HepG2 (cell line): Measurements from ENCODE around the gene CPPED1. TPM values are rescaled to one million over a fixed set of nuclear protein-coding genes. Genes with fewer than 3 reads are reported as not detected.

Experiments used
- ARID2 ChIP-seq: sonication (generic); formaldehyde crosslinking; IDR thresholded peaks from 2 replicates; pipeline ENCODE4 v1.8.1; 2022; ENCODE audit warnings: mild to moderate bottlenecking, missing genetic modification reagents, borderline replicate concordance
- ELK4 ChIP-seq: sonication (generic); formaldehyde crosslinking; IDR thresholded peaks from 2 replicates; pipeline ENCODE4 v1.9.0; 2021; ENCODE audit warnings: missing genetic modification reagents, borderline replicate concordance
- FOXO4 ChIP-seq: sonication (generic); formaldehyde crosslinking; conservative IDR thresholded peaks from 2 replicates; pipeline ENCODE4 v1.8.1; 2023; ENCODE audit warnings: missing genetic modification reagents
- GABPB1 ChIP-seq: IDR thresholded peaks from 2 replicates; pipeline ENCODE4 v1.6.1; 2016; ENCODE audit warnings: mild to moderate bottlenecking, missing genetic modification reagents, moderate library complexity, missing compliant biosample characterization
- HES4 ChIP-seq: sonication (generic); formaldehyde crosslinking; IDR thresholded peaks from 2 replicates; pipeline ENCODE4 v1.9.0; 2021; ENCODE audit warnings: mild to moderate bottlenecking, missing genetic modification reagents, borderline replicate concordance
- PAX8 ChIP-seq: sonication (generic); formaldehyde crosslinking; IDR thresholded peaks from 2 replicates; pipeline ENCODE4 v1.8.0; 2022; ENCODE audit warnings: mild to moderate bottlenecking, missing genetic modification reagents, borderline replicate concordance
- PRMT3 ChIP-seq: sonication (generic); formaldehyde crosslinking; IDR thresholded peaks from 2 replicates; pipeline ENCODE4 v1.8.1; 2022; ENCODE audit warnings: low read depth, mild to moderate bottlenecking, moderate library complexity, missing genetic modification reagents, borderline replicate concordance
- RBFOX2 ChIP-seq: fragments of 200-400 bp; formaldehyde crosslinking; IDR thresholded peaks from 2 replicates; pipeline ENCODE4 v1.6.1; 2017; ENCODE audit warnings: low read depth, mild to moderate bottlenecking, low read length
- ZMYM2 ChIP-seq: sonication (generic); formaldehyde crosslinking; IDR thresholded peaks from 2 replicates; pipeline ENCODE4 v1.8.0; 2022; ENCODE audit warnings: mild to moderate bottlenecking, missing genetic modification reagents
- ZNF30 ChIP-seq: sonication (generic); formaldehyde crosslinking; IDR thresholded peaks from 2 replicates; pipeline ENCODE4 v1.5.0; 2020; ENCODE audit warnings: mild to moderate bottlenecking, missing genetic modification reagents
- ZNF33A ChIP-seq: sonication (generic); formaldehyde crosslinking; IDR thresholded peaks from 2 replicates; pipeline ENCODE4 v1.5.1; 2020; ENCODE audit warnings: missing genetic modification reagents, mild to moderate bottlenecking, moderate library complexity, borderline replicate concordance
- ZNF383 ChIP-seq: sonication (generic); formaldehyde crosslinking; IDR thresholded peaks from 2 replicates; pipeline ENCODE4 v1.4.0; 2020; ENCODE audit warnings: missing genetic modification reagents, mild to moderate bottlenecking, borderline replicate concordance
- ZNF577 ChIP-seq: sonication (generic); formaldehyde crosslinking; IDR thresholded peaks from 2 replicates; pipeline ENCODE4 v1.4.0; 2020; ENCODE audit warnings: mild to moderate bottlenecking, low read depth, missing genetic modification reagents, borderline replicate concordance
- ZNF674 ChIP-seq: sonication (generic); formaldehyde crosslinking; IDR thresholded peaks from 2 replicates; pipeline ENCODE4 v1.5.0; 2020; ENCODE audit warnings: low read depth, mild to moderate bottlenecking, missing genetic modification reagents
- ZSCAN21 ChIP-seq: sonication (generic); formaldehyde crosslinking; IDR thresholded peaks from 2 replicates; pipeline ENCODE4 v1.8.0; 2022; ENCODE audit warnings: mild to moderate bottlenecking, missing genetic modification reagents, moderate library complexity, borderline replicate concordance
- polyA plus RNA-seq, 8 experiments: library from polyadenylated mRNA; depleted of rRNA in 3 of 8; stranded (reverse) in 7 of 8; unstranded in 1 of 8; fragments of >200 nt; fragmentation: Illumina TruSeq in 4 of 8; extraction: Trizol in 4 of 8; gene quantifications; 2 replicates each; pipeline versions ENCODE4 v1.2.1 to v1.2.3, GENCODE V29; 2011 to 2016; ENCODE audit warnings: low read depth in 4 of 8, missing spikeins in 1 of 8, mixed read lengths in 1 of 8; ENCODE audit not compliant: insufficient read depth in 1 of 8
- total RNA-seq, 5 experiments: library from RNA; depleted of rRNA; stranded (reverse); fragments of >200 nt; fragmentation: Illumina TruSeq; extraction: Trizol; gene quantifications; 2 replicates each; pipeline ENCODE4 v1.2.3, GENCODE V29; 2016; ENCODE audit warnings: low read depth in 1 of 5
- TF ChIP-seq, protein P1 (sequence below): sonication (generic); formaldehyde crosslinking; IDR thresholded peaks from 2 replicates; pipeline ENCODE4; 2020; ENCODE audit warnings: missing genetic modification reagents, mild to moderate bottlenecking, borderline replicate concordance
- TF ChIP-seq, protein P2 (sequence below): sonication (generic); formaldehyde crosslinking; IDR thresholded peaks from 2 replicates; pipeline ENCODE4 v1.5.1; 2020; ENCODE audit warnings: mild to moderate bottlenecking, missing genetic modification reagents, moderate library complexity

The CPPED1 gene
- total and polyA plus RNA-seq, 2 of the 13 experiments (the other 11 are each of a cell fraction or from before 2014, with no cell fraction given): 66.6 to 71.3 TPM

DNA sequence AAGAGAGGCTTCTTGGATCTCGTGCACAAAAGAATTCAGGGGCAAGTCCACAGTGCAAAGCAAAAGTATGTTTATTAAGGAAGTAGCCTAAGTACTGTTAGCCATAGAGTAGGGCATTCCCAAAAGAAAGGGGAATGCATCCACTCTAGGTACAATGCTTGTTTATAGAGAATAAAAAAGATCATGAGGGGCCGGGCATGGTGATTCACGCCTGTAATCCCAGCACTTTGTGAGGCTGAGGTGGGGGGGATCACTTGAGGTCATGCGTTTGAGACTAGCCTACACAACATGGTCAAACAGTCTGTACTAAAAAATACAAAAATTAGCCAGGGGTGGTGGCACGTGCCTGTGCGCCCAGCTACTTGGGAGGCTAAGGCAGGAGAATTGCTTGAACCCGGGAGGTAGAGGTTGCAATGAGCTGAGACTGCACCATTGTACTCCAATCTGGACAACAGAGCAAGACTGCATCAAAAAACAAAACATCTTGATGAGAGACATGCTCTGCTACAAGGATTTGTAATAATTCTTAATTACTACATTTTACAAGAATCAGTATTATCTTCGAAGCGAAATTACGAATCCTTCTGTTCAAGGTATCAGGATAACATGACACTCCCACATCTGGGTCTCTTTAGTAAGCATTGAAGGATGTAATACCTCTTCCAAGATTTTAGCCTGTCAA lies 191.6 kb downstream of the CPPED1 start (continued):
- TF ChIP-seq, protein P1, sequence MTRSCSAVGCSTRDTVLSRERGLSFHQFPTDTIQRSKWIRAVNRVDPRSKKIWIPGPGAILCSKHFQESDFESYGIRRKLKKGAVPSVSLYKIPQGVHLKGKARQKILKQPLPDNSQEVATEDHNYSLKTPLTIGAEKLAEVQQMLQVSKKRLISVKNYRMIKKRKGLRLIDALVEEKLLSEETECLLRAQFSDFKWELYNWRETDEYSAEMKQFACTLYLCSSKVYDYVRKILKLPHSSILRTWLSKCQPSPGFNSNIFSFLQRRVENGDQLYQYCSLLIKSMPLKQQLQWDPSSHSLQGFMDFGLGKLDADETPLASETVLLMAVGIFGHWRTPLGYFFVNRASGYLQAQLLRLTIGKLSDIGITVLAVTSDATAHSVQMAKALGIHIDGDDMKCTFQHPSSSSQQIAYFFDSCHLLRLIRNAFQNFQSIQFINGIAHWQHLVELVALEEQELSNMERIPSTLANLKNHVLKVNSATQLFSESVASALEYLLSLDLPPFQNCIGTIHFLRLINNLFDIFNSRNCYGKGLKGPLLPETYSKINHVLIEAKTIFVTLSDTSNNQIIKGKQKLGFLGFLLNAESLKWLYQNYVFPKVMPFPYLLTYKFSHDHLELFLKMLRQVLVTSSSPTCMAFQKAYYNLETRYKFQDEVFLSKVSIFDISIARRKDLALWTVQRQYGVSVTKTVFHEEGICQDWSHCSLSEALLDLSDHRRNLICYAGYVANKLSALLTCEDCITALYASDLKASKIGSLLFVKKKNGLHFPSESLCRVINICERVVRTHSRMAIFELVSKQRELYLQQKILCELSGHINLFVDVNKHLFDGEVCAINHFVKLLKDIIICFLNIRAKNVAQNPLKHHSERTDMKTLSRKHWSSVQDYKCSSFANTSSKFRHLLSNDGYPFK (CRISPR knock-in tag): no peak
- no peak for TF ChIP-seq ZSCAN21
- 0 out of 2 replicates have a peak, but pooled peaks have one; percentile 54 for TF ChIP-seq ZNF33A (CRISPR knock-in tag)
- TF ChIP-seq, protein P2, sequence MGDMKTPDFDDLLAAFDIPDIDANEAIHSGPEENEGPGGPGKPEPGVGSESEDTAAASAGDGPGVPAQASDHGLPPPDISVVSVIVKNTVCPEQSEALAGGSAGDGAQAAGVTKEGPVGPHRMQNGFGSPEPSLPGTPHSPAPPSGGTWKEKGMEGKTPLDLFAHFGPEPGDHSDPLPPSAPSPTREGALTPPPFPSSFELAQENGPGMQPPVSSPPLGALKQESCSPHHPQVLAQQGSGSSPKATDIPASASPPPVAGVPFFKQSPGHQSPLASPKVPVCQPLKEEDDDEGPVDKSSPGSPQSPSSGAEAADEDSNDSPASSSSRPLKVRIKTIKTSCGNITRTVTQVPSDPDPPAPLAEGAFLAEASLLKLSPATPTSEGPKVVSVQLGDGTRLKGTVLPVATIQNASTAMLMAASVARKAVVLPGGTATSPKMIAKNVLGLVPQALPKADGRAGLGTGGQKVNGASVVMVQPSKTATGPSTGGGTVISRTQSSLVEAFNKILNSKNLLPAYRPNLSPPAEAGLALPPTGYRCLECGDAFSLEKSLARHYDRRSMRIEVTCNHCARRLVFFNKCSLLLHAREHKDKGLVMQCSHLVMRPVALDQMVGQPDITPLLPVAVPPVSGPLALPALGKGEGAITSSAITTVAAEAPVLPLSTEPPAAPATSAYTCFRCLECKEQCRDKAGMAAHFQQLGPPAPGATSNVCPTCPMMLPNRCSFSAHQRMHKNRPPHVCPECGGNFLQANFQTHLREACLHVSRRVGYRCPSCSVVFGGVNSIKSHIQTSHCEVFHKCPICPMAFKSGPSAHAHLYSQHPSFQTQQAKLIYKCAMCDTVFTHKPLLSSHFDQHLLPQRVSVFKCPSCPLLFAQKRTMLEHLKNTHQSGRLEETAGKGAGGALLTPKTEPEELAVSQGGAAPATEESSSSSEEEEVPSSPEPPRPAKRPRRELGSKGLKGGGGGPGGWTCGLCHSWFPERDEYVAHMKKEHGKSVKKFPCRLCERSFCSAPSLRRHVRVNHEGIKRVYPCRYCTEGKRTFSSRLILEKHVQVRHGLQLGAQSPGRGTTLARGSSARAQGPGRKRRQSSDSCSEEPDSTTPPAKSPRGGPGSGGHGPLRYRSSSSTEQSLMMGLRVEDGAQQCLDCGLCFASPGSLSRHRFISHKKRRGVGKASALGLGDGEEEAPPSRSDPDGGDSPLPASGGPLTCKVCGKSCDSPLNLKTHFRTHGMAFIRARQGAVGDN (CRISPR knock-in tag): peak; percentile 13; the same call in 1 of the 2 replicates
- no peak for TF ChIP-seq ZNF577 (CRISPR knock-in tag)
- no peak for TF ChIP-seq ELK4 (CRISPR knock-in tag)
- peak; percentile 30; the same call in 1 of the 2 replicates for TF ChIP-seq GABPB1 (CRISPR knock-in tag)
- TF ChIP-seq PRMT3 (CRISPR knock-in tag): no peak
- TF ChIP-seq RBFOX2: peak; percentile 72
- TF ChIP-seq ZMYM2: 0 out of 2 replicates have a peak, but pooled peaks have one; percentile 0
- 0 out of 2 replicates have a peak, but pooled peaks have one; percentile 86 for TF ChIP-seq FOXO4 (CRISPR knock-in tag)
- TF ChIP-seq ZNF674 (CRISPR knock-in tag): no peak
- TF ChIP-seq ZNF383 (CRISPR knock-in tag): no peak
- no peak for TF ChIP-seq HES4 (CRISPR knock-in tag)
- TF ChIP-seq ZNF30: 0 out of 2 replicates have a peak, but pooled peaks have one; percentile 55
- no peak; the same call in 1 of the 2 replicates for TF ChIP-seq ARID2
- no peak for TF ChIP-seq PAX8
